ENCODE data around the gene HPRT1.

DNA sequence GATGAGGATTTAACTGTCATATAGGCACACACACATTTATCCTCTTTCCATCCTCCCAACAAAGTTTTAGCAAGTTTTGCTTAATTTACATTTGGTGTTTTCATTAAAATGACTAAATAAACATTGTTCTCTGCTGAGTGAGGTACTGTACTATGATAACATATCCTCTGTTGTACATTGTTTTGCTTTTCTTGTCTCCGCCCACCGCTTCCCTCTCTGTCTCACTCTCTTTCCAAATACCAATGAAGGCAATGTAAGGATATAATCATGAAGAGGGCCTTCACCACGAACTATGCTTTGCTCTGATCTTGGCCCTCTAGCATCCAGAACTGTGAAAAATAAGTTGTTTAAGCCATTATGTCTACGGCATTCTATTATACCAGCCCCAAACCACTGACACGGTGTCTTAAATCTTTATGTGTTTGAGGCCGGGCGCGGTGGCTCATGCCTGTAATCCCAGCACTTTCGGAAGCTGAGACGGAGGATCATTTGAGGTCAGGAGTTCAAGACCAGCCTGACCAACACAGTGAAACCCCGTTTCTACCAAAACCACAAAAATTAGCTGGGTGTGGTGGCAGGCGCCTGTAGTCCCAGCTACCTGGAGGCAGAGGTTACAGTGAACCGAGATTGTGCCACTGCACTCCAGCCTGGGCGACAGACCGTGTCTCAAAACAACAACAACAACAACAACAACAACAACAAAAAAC, 65.3 kb downstream of the HPRT1 start:
- TF ChIP-seq, protein P1, sequence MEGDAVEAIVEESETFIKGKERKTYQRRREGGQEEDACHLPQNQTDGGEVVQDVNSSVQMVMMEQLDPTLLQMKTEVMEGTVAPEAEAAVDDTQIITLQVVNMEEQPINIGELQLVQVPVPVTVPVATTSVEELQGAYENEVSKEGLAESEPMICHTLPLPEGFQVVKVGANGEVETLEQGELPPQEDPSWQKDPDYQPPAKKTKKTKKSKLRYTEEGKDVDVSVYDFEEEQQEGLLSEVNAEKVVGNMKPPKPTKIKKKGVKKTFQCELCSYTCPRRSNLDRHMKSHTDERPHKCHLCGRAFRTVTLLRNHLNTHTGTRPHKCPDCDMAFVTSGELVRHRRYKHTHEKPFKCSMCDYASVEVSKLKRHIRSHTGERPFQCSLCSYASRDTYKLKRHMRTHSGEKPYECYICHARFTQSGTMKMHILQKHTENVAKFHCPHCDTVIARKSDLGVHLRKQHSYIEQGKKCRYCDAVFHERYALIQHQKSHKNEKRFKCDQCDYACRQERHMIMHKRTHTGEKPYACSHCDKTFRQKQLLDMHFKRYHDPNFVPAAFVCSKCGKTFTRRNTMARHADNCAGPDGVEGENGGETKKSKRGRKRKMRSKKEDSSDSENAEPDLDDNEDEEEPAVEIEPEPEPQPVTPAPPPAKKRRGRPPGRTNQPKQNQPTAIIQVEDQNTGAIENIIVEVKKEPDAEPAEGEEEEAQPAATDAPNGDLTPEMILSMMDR (conservative IDR thresholded peaks at IDR 0.05; ENCODE audit: low read depth, low read length) = no peak
- TF ChIP-seq EZH2 (IDR thresholded peaks at IDR 0.05; ENCODE audit: low read length, unreplicated experiment) = no peak

All from PC-3 (cell line).